8988T (cell line): ENCODE results near the gene SLC35G1.

Source experiments
- DNase-seq: peaks from one replicate; pipeline ENCODE4 v3.0.0; 2011

SLC35G1 gene

GRCh38 chr10:93893646-93894515 lies at the start of gene SLC35G1:
SLC35G1 (plus strand) TSS chr10:93893978; CDS start chr10:93894034, 56 bp downstream.
- DNase-seq, result peak; percentile 78

GRCh38 chr10:93844979-93845626 lies 48.7 kb upstream of the SLC35G1 start:
- no peak for DNase-seq

- DNase-seq, result no peak
Measured at GRCh38 chr10:93849593-93849992, 44.2 kb upstream of the SLC35G1 start.

- DNase-seq, result no peak
Measured at GRCh38 chr10:93850031-93851015, 43.5 kb upstream of the SLC35G1 start.

- no peak for DNase-seq
Measured at GRCh38 chr10:93851169-93851568, 42.6 kb upstream of the SLC35G1 start.

- DNase-seq, result no peak
Measured at GRCh38 chr10:93852476-93853095, 41.2 kb upstream of the SLC35G1 start.

- DNase-seq, result no peak
Measured at GRCh38 chr10:93854975-93855374, 38.8 kb upstream of the SLC35G1 start.

- DNase-seq, result no peak
Measured at GRCh38 chr10:93856349-93857145, 37.2 kb upstream of the SLC35G1 start.

GRCh38 chr10:93859049-93859655 lies 34.6 kb upstream of the SLC35G1 start:
- DNase-seq, result no peak

- DNase-seq, result no peak
Measured at GRCh38 chr10:93861825-93862224, 32.0 kb upstream of the SLC35G1 start.

GRCh38 chr10:93865794-93866425 lies 27.9 kb upstream of the SLC35G1 start:
- no peak for DNase-seq

- no peak for DNase-seq
Measured at GRCh38 chr10:93867525-93867924, 26.3 kb upstream of the SLC35G1 start.

- no peak for DNase-seq
Measured at GRCh38 chr10:93871671-93872204, 22.0 kb upstream of the SLC35G1 start.

- DNase-seq, result no peak
Measured at GRCh38 chr10:93872375-93873158, 21.2 kb upstream of the SLC35G1 start.

- DNase-seq, result no peak
Measured at GRCh38 chr10:93873420-93874115, 20.2 kb upstream of the SLC35G1 start.

- no peak for DNase-seq
Measured at GRCh38 chr10:93874309-93875031, 19.3 kb upstream of the SLC35G1 start.

GRCh38 chr10:93875032-93875358 lies 18.8 kb upstream of the SLC35G1 start:
- DNase-seq, result no peak

GRCh38 chr10:93876381-93876780 lies 17.4 kb upstream of the SLC35G1 start:
- DNase-seq, result no peak
